SU-DHL-6 (cell line): Measurements from ENCODE around the gene DAG1.

ENCODE experiments used
- H2AFZ ChIP-seq: fragments of 200-600 bp; sonication (generic); 2 replicates; pipeline ENCODE4 v1.6.1; 2014; ENCODE audit warnings: low read depth, mild to moderate bottlenecking, moderate library complexity, mixed read lengths, antibody characterized with exemption, low read length; ENCODE audit not compliant: severe bottlenecking
- H3F3A ChIP-seq: fragments of 200-600 bp; shearing (Covaris generic); 2 replicates; pipeline ENCODE4 v1.6.0; 2016; ENCODE audit warnings: antibody characterized with exemption, mild to moderate bottlenecking; ENCODE audit not compliant: insufficient read depth
- H3K27ac ChIP-seq: fragments of 200-600 bp; sonication (generic); 2 replicates; pipeline ENCODE4 v1.5.1; 2016; ENCODE audit warnings: low read depth, mild to moderate bottlenecking, low read length, moderate library complexity, mixed read lengths
- H3K27me3 ChIP-seq: fragments of 200-600 bp; sonication (generic), shearing (Covaris generic); 2 replicates; pipeline ENCODE4 v1.6.0; 2014; ENCODE audit warnings: mild to moderate bottlenecking, low read length
- H3K36me3 ChIP-seq: fragments of 200-600 bp; sonication (generic); 2 replicates; pipeline ENCODE4 v1.6.1; 2014; ENCODE audit warnings: mild to moderate bottlenecking, low read length, mixed read lengths
- H3K4me2 ChIP-seq: fragments of 300-600, 200-600 bp; shearing (Covaris generic), sonication (generic); 2 replicates; pipeline ENCODE4 v1.6.0; 2014; ENCODE audit warnings: low read length, low read depth, mild to moderate bottlenecking; ENCODE audit not compliant: poor library complexity, severe bottlenecking
- H3K4me3 ChIP-seq: fragments of 200-600 bp; sonication (generic); 2 replicates; pipeline ENCODE4 v1.5.1; 2014; ENCODE audit warnings: antibody characterized with exemption, low read length, mild to moderate bottlenecking, mixed read lengths; ENCODE audit not compliant: insufficient read depth, poor library complexity, severe bottlenecking
- H3K79me2 ChIP-seq: fragments of 200-600 bp; sonication (generic); 2 replicates; pipeline ENCODE4 v1.6.1; 2014; ENCODE audit warnings: mild to moderate bottlenecking, low read length, moderate library complexity; ENCODE audit not compliant: insufficient read depth
- H3K9ac ChIP-seq: fragments of 200-600 bp; sonication (generic); 2 replicates; pipeline ENCODE4 v1.7.0; 2014; ENCODE audit warnings: mild to moderate bottlenecking, low read length
- H3K9me2 ChIP-seq: fragments of 200-600 bp; sonication (generic); replicated peaks from 2 replicates; pipeline ENCODE4 v1.6.1; 2014; ENCODE audit warnings: low read length; ENCODE audit not compliant: insufficient read depth
- H3K9me3 ChIP-seq: fragments of 200-600 bp; sonication (generic); 2 replicates; pipeline ENCODE4 v1.6.1; 2014; ENCODE audit warnings: low read length, mixed read lengths; ENCODE audit not compliant: insufficient read depth
- H4K20me1 ChIP-seq: fragments of 200-600 bp; sonication (generic); 2 replicates; pipeline ENCODE4 v1.6.1; 2014; ENCODE audit warnings: low read depth, mild to moderate bottlenecking, antibody characterized with exemption, low read length, moderate library complexity, mixed read lengths
- EZH2phosphoT487 ChIP-seq: fragments of 200-600 bp; sonication (generic), shearing (Covaris generic); conservative IDR thresholded peaks from 2 replicates; pipeline ENCODE4 v1.6.1; 2018; ENCODE audit warnings: mild to moderate bottlenecking, antibody characterized with exemption, low read length, moderate library complexity, mixed read lengths
- TF ChIP-seq, protein P1 (sequence below): fragments of 200-600 bp; sonication (generic); IDR thresholded peaks from one replicate; pipeline ENCODE4 v1.5.1; 2017; ENCODE audit warnings: antibody characterized with exemption, mild to moderate bottlenecking, low read length, moderate library complexity; ENCODE audit not compliant: insufficient read depth, poor library complexity, severe bottlenecking

The DAG1 gene

GRCh38 chr3:49500205-49500731 lies 30.2 kb downstream of the DAG1 start:
- no peaks in the 10 kb centered on the region for H3K9me2 ChIP-seq
- peaks cover 11% of the 10 kb centered on the region; the same call in 1 of the 2 replicates for H3K79me2 ChIP-seq
- H3F3A ChIP-seq, result 0 out of 2 replicates have a peak, but pooled peaks cover 4% of the 10 kb centered on the region
- H3K9ac ChIP-seq, result no peak overlapping the region
- TF ChIP-seq EZH2phosphoT487, result no peak
- TF ChIP-seq, protein P1, sequence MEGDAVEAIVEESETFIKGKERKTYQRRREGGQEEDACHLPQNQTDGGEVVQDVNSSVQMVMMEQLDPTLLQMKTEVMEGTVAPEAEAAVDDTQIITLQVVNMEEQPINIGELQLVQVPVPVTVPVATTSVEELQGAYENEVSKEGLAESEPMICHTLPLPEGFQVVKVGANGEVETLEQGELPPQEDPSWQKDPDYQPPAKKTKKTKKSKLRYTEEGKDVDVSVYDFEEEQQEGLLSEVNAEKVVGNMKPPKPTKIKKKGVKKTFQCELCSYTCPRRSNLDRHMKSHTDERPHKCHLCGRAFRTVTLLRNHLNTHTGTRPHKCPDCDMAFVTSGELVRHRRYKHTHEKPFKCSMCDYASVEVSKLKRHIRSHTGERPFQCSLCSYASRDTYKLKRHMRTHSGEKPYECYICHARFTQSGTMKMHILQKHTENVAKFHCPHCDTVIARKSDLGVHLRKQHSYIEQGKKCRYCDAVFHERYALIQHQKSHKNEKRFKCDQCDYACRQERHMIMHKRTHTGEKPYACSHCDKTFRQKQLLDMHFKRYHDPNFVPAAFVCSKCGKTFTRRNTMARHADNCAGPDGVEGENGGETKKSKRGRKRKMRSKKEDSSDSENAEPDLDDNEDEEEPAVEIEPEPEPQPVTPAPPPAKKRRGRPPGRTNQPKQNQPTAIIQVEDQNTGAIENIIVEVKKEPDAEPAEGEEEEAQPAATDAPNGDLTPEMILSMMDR, result no peak
- H2AFZ ChIP-seq, result no peak overlapping the region
- no peaks in the 10 kb centered on the region for H3K9me3 ChIP-seq
- no peak overlapping the region for H3K4me3 ChIP-seq
- no peaks in the 10 kb centered on the region for H4K20me1 ChIP-seq
- H3K36me3 ChIP-seq, result no peaks in the 10 kb centered on the region
- no peak overlapping the region for H3K27ac ChIP-seq
- no peaks in the 10 kb centered on the region for H3K27me3 ChIP-seq
- no peak overlapping the region for H3K4me2 ChIP-seq

DNA sequence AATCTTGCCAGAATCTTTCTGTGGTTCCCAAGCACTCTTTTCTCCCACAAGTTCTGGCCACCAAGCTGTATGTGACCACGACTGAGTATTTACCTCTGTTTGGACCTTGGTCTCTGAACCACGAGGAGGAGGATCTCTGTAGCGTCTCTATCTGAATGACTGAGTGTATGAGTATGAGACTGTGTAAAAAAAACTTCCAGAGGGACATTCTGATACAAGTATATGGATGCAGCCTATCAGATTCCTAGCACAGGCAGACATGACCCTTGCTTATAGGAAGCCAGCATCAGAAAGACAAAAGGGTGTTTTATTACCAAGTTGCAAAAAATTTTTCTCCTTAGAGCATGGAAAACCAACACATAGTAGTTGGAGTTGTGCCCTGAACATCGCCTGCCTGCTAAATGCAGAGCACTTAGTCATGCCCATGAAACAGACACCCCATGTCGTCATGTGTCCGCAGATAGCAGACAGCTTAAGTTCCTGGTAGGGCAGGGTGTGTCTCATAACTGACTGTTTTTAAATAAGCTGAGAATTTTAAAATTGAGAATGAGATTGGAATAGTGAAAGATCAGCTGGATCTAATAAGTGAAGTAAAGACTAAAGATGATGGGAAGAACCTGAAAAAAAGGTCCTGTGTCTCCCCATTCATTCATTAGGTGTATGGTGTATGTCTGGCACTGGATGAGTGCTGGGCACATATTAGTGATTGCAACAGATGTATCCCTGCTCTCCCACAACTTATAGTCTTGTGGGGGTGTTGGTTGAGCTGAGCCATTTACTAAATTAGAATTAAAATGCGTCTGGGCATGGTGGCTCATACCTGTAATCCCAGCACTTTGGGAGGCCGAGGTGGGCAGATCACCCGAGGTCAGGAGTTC lies 30.9 kb downstream of the DAG1 start:
- Histone ChIP-seq H2AFZ (no peak overlapping the region), H3K4me3 (no peak overlapping the region), H3K9ac (no peak overlapping the region), H3K27me3 (no peaks in the 10 kb centered on the region), H3K79me2 (peaks cover 14% of the 10 kb centered on the region; the same call in 1 of the 2 replicates), H3K9me3 (no peaks in the 10 kb centered on the region), H3F3A (0 out of 2 replicates have a peak, but pooled peaks cover 4% of the 10 kb centered on the region), H3K36me3 (no peaks in the 10 kb centered on the region), H3K9me2 (no peaks in the 10 kb centered on the region), H4K20me1 (no peaks in the 10 kb centered on the region), H3K4me2 (no peak overlapping the region), H3K27ac (no peak overlapping the region)
- TF ChIP-seq EZH2phosphoT487, result no peak
- TF ChIP-seq, protein P1, result no peak

GRCh38 chr3:49501842-49502241 lies 31.8 kb downstream of the DAG1 start:
- Histone ChIP-seq H3F3A (0 out of 2 replicates have a peak, but pooled peaks cover 4% of the 10 kb centered on the region), H3K4me2 (no peak overlapping the region), H3K9ac (no peak overlapping the region), H2AFZ (no peak overlapping the region), H3K79me2 (peaks cover 14% of the 10 kb centered on the region; the same call in 1 of the 2 replicates), H4K20me1 (no peaks in the 10 kb centered on the region), H3K36me3 (no peaks in the 10 kb centered on the region), H3K4me3 (no peak overlapping the region), H3K27me3 (no peaks in the 10 kb centered on the region), H3K9me3 (no peaks in the 10 kb centered on the region), H3K9me2 (no peaks in the 10 kb centered on the region), H3K27ac (no peak overlapping the region)
- TF ChIP-seq EZH2phosphoT487, result no peak
- TF ChIP-seq, protein P1, result no peak
